Adrenal gland (tissue), 5 donors: ENCODE results near the gene TRIM42.

ENCODE experiments used
- POLR2A ChIP-seq, 2 donors: fragments of 450-650 bp; IDR thresholded peaks; one replicate each; pipeline ENCODE4 v1.6.1; 2017; ENCODE audit warnings: antibody characterized with exemption in 2 of 2, mild to moderate bottlenecking in 2 of 2, moderate library complexity in 1 of 2
- TF ChIP-seq, protein P1 (sequence below), 6 experiments: fragments of 450-650 bp in 4 of 6; fragments of 200-600 bp in 2 of 6; sonication (generic) in 1 of 6; IDR thresholded peaks; 1 replicate in 5 of 6; 2 replicates in 1 of 6; pipeline versions ENCODE4 v1.5.1 to v1.8.0; 2016 to 2021; ENCODE audit warnings: antibody characterized with exemption in 6 of 6, mild to moderate bottlenecking in 2 of 6, moderate library complexity in 1 of 6
- donor health status: DM: no; HTN: no; CAD: no.

DNA sequence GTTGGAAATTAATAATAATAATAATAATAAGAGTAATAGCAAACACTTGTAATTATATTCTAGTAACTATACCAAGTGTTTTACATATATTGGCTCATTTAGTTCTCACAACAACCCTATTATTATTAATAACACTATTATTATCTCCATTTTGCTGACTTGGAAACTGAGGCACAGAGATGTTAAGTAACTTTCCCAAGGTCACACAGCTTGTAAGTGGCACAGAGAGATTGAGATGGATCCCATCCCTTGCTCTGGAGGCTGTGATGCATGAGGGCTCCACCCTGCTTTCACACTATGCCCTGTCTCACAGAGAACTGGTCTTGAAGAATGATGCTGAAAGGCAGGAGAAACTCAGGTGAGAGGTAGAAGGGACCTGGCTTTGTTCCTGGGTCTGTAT, 31.9 kb downstream of the TRIM42 start:
- no peak for TF ChIP-seq POLR2A (IDR thresholded peaks at IDR 0.05)
- TF ChIP-seq, protein P1, sequence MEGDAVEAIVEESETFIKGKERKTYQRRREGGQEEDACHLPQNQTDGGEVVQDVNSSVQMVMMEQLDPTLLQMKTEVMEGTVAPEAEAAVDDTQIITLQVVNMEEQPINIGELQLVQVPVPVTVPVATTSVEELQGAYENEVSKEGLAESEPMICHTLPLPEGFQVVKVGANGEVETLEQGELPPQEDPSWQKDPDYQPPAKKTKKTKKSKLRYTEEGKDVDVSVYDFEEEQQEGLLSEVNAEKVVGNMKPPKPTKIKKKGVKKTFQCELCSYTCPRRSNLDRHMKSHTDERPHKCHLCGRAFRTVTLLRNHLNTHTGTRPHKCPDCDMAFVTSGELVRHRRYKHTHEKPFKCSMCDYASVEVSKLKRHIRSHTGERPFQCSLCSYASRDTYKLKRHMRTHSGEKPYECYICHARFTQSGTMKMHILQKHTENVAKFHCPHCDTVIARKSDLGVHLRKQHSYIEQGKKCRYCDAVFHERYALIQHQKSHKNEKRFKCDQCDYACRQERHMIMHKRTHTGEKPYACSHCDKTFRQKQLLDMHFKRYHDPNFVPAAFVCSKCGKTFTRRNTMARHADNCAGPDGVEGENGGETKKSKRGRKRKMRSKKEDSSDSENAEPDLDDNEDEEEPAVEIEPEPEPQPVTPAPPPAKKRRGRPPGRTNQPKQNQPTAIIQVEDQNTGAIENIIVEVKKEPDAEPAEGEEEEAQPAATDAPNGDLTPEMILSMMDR (IDR thresholded peaks at IDR 0.05) = no peak
